ENCODE results near the gene DEFB125.

Gene DEFB125

GRCh38 chr20:87401-87800 is at the start of gene DEFB125:
Gene DEFB125 (plus strand): TSS chr20:87672. CDS start chr20:87710, 38 bp downstream.
- TF ChIP-seq EZH2phosphoT487 (IDR thresholded peaks at IDR 0.05; ENCODE audit: low read length), result no peak
- no peak for TF ChIP-seq CTCF (IDR thresholded peaks at IDR 0.05; ENCODE audit: low read length)
- TF ChIP-seq EZH2 (optimal IDR thresholded peaks at IDR 0.05; ENCODE audit: low read depth, low read length), result no peak
- Histone ChIP-seq H3K79me2 (ENCODE audit: low read length) (no peaks in the 10 kb centered on the region), H3K4me2 (ENCODE audit: low read depth, low read length) (no peak within 1 kb of the TSS), H3K4me3 (ENCODE audit: low read length) (no peak within 1 kb of the TSS), H3K27me3 (replicated peaks; ENCODE audit: insufficient read depth, low read length) (no peaks in the 10 kb centered on the region), H3K9me2 (replicated peaks; ENCODE audit: insufficient read depth, low read length) (no peaks in the 10 kb centered on the region), H3F3A (ENCODE audit: insufficient read depth, low read length) (no peaks in the 10 kb centered on the region), H3K9ac (ENCODE audit: low read length) (no peak within 1 kb of the TSS), H4K20me1 (ENCODE audit: insufficient read depth, low read length) (no peaks in the 10 kb centered on the region), H3K27ac (ENCODE audit: low read length) (no peak within 1 kb of the TSS), H3K9me3 (replicated peaks; ENCODE audit: insufficient read depth, low read length) (no peaks in the 10 kb centered on the region), H3K36me3 (replicated peaks; ENCODE audit: insufficient read depth, low read length) (no peaks in the 10 kb centered on the region), H2AFZ (ENCODE audit: low read length) (no peak within 1 kb of the TSS), H3K4me1 (ENCODE audit: low read length) (no peaks in the 10 kb centered on the region)
- DNase-seq, result no peak

GRCh38 chr20:60035-60918 is 27.2 kb upstream of the DEFB125 start:
- no peak for DNase-seq
- no peak overlapping the region for H3K9ac ChIP-seq (ENCODE audit: low read length)
- no peak overlapping the region for H3K4me2 ChIP-seq (ENCODE audit: low read depth, low read length)
- no peaks in the 10 kb centered on the region for H3K9me3 ChIP-seq (replicated peaks; ENCODE audit: insufficient read depth, low read length)
- H3K27me3 ChIP-seq (replicated peaks; ENCODE audit: insufficient read depth, low read length), result no peaks in the 10 kb centered on the region
- TF ChIP-seq EZH2 (optimal IDR thresholded peaks at IDR 0.05; ENCODE audit: low read depth, low read length), result no peak
- no peak for TF ChIP-seq EZH2phosphoT487 (IDR thresholded peaks at IDR 0.05; ENCODE audit: low read length)
- no peak for TF ChIP-seq CTCF (IDR thresholded peaks at IDR 0.05; ENCODE audit: low read length)
- H3K36me3 ChIP-seq (replicated peaks; ENCODE audit: insufficient read depth, low read length), result no peaks in the 10 kb centered on the region
- H3K79me2 ChIP-seq (ENCODE audit: low read length), result no peaks in the 10 kb centered on the region
- no peak overlapping the region for H3K4me3 ChIP-seq (ENCODE audit: low read length)
- no peak overlapping the region for H3K27ac ChIP-seq (ENCODE audit: low read length)
- H2AFZ ChIP-seq (ENCODE audit: low read length), result no peak overlapping the region
- H3F3A ChIP-seq (ENCODE audit: insufficient read depth, low read length), result no peaks in the 10 kb centered on the region
- H3K4me1 ChIP-seq (ENCODE audit: low read length), result no peaks in the 10 kb centered on the region
- no peaks in the 10 kb centered on the region for H4K20me1 ChIP-seq (ENCODE audit: insufficient read depth, low read length)
- H3K9me2 ChIP-seq (replicated peaks; ENCODE audit: insufficient read depth, low read length), result no peaks in the 10 kb centered on the region

GRCh38 chr20:61230-61629 is 26.2 kb upstream of the DEFB125 start:
- Histone ChIP-seq H3K36me3 (replicated peaks; ENCODE audit: insufficient read depth, low read length) (no peaks in the 10 kb centered on the region), H3K27ac (ENCODE audit: low read length) (no peak overlapping the region), H3K9me2 (replicated peaks; ENCODE audit: insufficient read depth, low read length) (no peaks in the 10 kb centered on the region), H2AFZ (ENCODE audit: low read length) (no peak overlapping the region), H3F3A (ENCODE audit: insufficient read depth, low read length) (no peaks in the 10 kb centered on the region), H3K4me1 (ENCODE audit: low read length) (no peaks in the 10 kb centered on the region), H4K20me1 (ENCODE audit: insufficient read depth, low read length) (no peaks in the 10 kb centered on the region), H3K4me2 (ENCODE audit: low read depth, low read length) (no peak overlapping the region), H3K27me3 (replicated peaks; ENCODE audit: insufficient read depth, low read length) (no peaks in the 10 kb centered on the region), H3K9ac (ENCODE audit: low read length) (no peak overlapping the region), H3K79me2 (ENCODE audit: low read length) (no peaks in the 10 kb centered on the region), H3K4me3 (ENCODE audit: low read length) (no peak overlapping the region), H3K9me3 (replicated peaks; ENCODE audit: insufficient read depth, low read length) (no peaks in the 10 kb centered on the region)
- TF ChIP-seq CTCF (IDR thresholded peaks at IDR 0.05; ENCODE audit: low read length), result no peak
- no peak for TF ChIP-seq EZH2phosphoT487 (IDR thresholded peaks at IDR 0.05; ENCODE audit: low read length)
- no peak for DNase-seq

Measured in MM.1S (cell line).